D721Med (cell line): ENCODE data around the gene TIMM44.
A peak's percentile ranks its signal among the peaks of the same experiment; 100 is the strongest.

Source experiments
- DNase-seq: peaks from one replicate; pipeline ENCODE4 v3.0.0; 2011; ENCODE audit warnings: low spot score; ENCODE audit not compliant: insufficient read length
- FAIRE-seq: peaks from 2 replicates; lab custom pipeline; 2011; peaks lifted over from hg19 to GRCh38; lab: Jason Lieb, UNC
- TF ChIP-seq, protein P1 (sequence below): IDR thresholded peaks from 2 replicates; pipeline ENCODE4 v1.5.1; 2012; ENCODE audit warnings: mild to moderate bottlenecking, control low read depth; ENCODE audit not compliant: insufficient read depth; ENCODE audit errors: missing control alignments

Gene TIMM44, protein sequence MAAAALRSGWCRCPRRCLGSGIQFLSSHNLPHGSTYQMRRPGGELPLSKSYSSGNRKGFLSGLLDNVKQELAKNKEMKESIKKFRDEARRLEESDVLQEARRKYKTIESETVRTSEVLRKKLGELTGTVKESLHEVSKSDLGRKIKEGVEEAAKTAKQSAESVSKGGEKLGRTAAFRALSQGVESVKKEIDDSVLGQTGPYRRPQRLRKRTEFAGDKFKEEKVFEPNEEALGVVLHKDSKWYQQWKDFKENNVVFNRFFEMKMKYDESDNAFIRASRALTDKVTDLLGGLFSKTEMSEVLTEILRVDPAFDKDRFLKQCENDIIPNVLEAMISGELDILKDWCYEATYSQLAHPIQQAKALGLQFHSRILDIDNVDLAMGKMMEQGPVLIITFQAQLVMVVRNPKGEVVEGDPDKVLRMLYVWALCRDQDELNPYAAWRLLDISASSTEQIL

DNA sequence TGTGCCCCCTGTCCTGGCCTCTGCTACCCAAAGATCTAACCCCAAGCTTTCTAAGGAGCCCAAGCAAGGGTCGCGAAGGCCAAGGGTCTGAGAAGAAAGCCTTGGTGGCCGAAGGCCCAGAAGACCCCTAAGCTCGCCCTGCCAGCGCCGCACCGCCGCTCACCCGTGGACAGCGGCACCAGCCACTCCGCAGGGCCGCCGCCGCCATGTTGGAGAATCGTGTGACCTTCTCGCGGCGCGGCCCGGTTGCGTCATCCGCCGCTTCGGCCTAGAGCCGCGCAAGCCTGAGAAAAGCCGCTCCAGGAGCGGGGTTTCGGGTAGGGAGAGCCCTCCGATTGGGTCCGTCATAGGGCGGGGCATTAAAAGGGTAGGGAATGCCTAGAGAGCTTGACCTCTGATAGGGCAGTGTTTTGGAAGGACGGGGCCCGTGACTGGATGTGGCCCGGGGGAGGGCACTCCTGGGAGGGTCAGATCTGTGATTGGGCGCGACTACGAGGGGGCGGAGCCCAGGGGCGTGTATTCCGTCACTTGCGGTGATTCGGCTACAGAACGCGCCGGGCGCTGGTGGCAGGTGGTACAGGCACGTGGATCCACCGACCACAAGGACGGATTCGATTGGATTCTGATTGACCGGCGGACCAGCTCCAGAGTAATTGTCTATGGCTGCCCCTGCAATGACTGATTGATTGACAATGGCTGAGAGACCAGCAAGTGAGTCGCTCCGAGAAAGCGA is at the start of gene TIMM44:
TSS of gene TIMM44 (minus strand) at position 223 of the 733 bp plus-strand sequence. CDS start at position 208, 15 bp downstream.
- TF ChIP-seq, protein P1, sequence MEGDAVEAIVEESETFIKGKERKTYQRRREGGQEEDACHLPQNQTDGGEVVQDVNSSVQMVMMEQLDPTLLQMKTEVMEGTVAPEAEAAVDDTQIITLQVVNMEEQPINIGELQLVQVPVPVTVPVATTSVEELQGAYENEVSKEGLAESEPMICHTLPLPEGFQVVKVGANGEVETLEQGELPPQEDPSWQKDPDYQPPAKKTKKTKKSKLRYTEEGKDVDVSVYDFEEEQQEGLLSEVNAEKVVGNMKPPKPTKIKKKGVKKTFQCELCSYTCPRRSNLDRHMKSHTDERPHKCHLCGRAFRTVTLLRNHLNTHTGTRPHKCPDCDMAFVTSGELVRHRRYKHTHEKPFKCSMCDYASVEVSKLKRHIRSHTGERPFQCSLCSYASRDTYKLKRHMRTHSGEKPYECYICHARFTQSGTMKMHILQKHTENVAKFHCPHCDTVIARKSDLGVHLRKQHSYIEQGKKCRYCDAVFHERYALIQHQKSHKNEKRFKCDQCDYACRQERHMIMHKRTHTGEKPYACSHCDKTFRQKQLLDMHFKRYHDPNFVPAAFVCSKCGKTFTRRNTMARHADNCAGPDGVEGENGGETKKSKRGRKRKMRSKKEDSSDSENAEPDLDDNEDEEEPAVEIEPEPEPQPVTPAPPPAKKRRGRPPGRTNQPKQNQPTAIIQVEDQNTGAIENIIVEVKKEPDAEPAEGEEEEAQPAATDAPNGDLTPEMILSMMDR = no peak
- FAIRE-seq (no peak), DNase-seq (peak; percentile 73)

DNA sequence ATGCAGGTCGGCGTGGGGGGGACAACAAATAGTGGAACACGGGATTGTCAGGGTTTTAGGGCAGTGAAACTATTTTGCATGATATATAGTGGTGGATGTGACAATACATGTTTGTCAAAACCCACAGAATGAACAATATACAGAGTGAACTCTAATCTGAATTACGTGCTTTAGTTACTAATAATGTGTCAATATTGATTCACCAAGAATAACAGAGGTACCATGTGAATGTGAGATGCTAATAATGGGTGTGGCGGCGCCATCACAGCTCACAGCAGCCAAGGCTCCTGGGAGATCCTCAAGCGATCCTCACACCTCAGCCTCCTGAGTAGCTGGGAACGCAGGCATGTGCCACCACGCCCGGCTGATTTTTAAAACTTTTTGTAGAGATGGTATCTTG is 49.1 kb upstream of the TIMM44 start:
- no peak for FAIRE-seq
- TF ChIP-seq, protein P1 = no peak

DNA sequence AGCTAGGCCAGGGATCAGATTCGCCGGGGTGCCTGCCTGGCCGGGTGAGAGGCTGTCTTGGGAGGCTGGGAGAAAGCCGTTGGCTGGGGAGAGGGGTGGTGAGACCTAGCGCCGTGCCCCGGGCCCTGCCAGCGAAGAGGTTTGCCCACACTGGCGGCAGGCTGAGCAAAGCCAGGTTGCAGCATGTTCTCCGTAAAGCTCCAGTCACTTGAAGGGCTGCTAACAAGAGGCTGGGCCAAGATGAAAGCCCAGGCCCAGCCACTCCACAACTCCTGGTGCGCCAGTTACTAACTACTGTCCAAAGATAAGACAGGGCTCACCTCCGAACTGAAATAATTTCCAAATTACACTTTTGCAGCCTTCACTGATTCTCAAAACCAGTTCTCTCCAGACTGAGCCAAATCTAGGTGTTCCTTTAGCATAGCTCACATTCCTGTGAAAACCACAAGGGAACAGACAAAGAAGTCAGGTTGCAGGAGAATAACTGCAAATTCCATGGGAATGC is 45.7 kb upstream of the TIMM44 start:
- FAIRE-seq = no peak
- TF ChIP-seq, protein P1 = no peak
- DNase-seq = no peak

More for the DNA sequence above, 49.1 kb upstream of the TIMM44 start:
- no peak for DNase-seq

DNA sequence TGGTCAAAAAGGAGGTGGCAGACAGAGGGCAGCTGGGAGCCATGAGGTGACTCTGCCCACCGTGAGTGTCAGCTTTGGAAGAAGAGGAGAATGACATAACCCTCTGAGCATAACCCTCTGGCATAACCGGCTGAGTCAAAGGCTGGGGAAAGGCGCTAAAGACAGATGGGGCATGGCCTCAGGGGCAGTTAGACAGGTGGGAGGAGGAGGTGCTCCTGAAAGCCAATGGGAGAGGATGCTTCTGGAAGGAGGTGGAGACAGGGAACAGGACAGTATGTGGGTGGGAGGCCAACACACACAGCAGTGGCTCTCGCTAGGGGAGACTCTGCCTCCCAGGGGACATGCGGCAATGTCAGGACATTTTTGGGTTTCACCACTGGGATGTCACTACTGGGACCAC is 44.8 kb upstream of the TIMM44 start:
- TF ChIP-seq, protein P1 = no peak
- no peak for DNase-seq
- no peak for FAIRE-seq

DNA sequence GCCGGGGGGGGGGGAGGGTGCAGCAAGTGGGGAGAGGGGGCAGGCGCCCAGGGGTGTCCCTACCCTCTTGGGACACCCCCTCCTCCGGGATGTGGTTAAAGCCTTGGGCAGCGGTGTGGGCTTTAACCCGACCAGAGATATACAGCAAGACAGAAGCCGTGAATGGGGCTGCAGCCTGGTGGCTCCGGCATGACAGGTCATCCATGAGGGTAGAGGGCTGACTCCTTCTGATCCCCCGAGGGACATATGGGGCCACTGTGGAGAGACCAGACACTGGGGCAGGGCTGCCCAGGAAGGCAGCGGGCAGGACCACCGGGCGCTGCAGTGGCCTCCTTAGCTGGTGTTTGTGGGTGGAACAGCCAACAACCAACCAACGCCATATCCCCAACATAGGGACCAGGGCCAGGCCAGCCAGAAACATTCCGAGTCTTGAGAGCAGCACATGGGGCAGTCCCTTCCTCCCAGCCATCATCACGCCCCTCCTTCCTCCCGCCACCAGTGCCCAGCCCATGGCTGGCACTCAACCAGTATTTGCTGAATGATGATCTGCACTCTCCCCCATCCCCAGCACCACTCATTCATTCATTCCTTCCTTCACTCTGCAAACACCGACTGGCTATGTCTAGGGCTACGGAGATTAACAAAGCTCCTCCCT is 43.8 kb upstream of the TIMM44 start:
- no peak for DNase-seq
- TF ChIP-seq, protein P1 = no peak
- FAIRE-seq = no peak

DNA sequence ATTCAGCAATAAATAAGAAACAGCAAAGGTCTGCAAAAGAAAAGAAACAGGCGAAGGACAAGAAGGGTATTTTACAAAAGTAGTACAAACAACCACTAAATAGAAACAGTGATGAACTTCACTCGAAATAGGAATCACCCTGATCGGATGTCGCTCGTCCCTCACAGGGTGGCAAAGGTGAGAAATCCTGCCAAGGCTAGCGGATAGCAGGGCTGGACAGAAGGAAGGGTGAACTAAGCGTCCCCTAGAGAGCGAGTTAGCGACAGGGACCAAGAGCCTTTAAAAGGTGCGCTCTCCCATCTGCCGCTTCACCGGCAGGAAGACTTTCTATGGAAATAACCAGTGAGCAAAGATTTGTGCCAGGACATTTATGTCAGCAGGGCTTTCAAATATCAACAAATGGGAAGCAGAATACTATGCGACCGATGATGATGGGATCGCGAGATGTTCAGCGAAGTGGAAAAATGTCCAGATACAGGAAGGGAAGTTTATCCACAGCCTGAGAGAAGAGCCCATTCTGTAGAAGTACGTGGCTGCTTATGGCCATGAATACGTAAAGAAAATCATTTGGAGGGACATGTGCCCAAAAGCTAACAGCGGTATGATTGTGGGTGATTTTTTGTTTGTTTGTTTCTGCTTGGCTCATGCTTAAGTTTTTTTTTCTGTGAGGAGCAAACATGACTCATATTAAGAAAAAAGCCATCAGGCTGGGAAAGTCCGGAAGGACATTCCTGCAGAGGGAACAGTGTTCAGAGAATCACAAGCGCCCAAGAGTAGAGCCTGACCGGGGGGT is 43.1 kb upstream of the TIMM44 start:
- DNase-seq = no peak
- no peak for FAIRE-seq
- TF ChIP-seq, protein P1 = no peak
